Activated T-helper 2 cell treated with anti-CD3 and anti-CD28 coated beads, Interferon-gamma antibody, Interleukin-2, Interleukin-4, amounts not matched to agents 10 μg/mL and 5 μg/mL and 100 μg/mL, durations not matched to agents 14 hours and 24 hours and 36 hours (primary cell): ENCODE results near the gene SALL2. TPM values are rescaled to one million over a fixed set of nuclear protein-coding genes. Genes with fewer than 3 reads are reported as not detected.

ENCODE experiments used
- DNase-seq: peaks from one replicate; pipeline ENCODE4 v3.0.0; 2021; ENCODE audit warnings: low spot score
- H3K27ac Mint-ChIP-seq: one replicate; pipeline ENCODE4 v1.8.0; 2021; ENCODE audit warnings: mixed read lengths
- H3K27me3 Mint-ChIP-seq: one replicate; pipeline ENCODE4 v1.8.0; 2021; ENCODE audit warnings: low read depth, mixed read lengths
- H3K36me3 Mint-ChIP-seq: one replicate; pipeline ENCODE4 v1.8.0; 2021; ENCODE audit warnings: low read depth, mixed read lengths
- H3K4me1 Mint-ChIP-seq: one replicate; pipeline ENCODE4 v1.8.0; 2021; ENCODE audit warnings: low read depth, mixed read lengths
- H3K4me3 Mint-ChIP-seq: one replicate; pipeline ENCODE4 v1.8.0; 2021; ENCODE audit warnings: low read depth, mild to moderate bottlenecking, moderate library complexity, mixed read lengths
- H3K9me3 Mint-ChIP-seq: one replicate; pipeline ENCODE4 v1.8.0; 2021; ENCODE audit warnings: mixed read lengths
- intact Hi-C: fragments of 100-400 bp; cut with micrococcal nuclease; formaldehyde crosslinking; loops from one replicate; pipeline ENCODE4 v1.15.1; 2023
- total RNA-seq: library from RNA; stranded (reverse); gene quantifications from 2 replicates; pipeline ENCODE4 v1.2.3, GENCODE V29; 2022

SALL2 gene
- total RNA-seq, 1 donor from 2014 or later: 2.6 TPM

GRCh38 chr14:21539189-21539940, 13.2 kb upstream of the SALL2 start:
- Mint-ChIP-seq H3K4me1 (peaks cover 5% of the 10 kb centered on the region), H3K36me3 (no peaks in the 10 kb centered on the region), H3K27ac (no peak overlapping the region), H3K4me3 (no peak overlapping the region), H3K9me3 (no peaks in the 10 kb centered on the region), H3K27me3 (peaks cover 48% of the 10 kb centered on the region)
- DNase-seq: no peak
- intact Hi-C loops: no loop called here

GRCh38 chr14:21537090-21537424, 10.9 kb upstream of the SALL2 start:
- Mint-ChIP-seq H3K36me3 (no peaks in the 10 kb centered on the region), H3K4me3 (no peak overlapping the region), H3K9me3 (no peaks in the 10 kb centered on the region), H3K27ac (no peak overlapping the region), H3K4me1 (peaks cover 5% of the 10 kb centered on the region), H3K27me3 (peaks cover 53% of the 10 kb centered on the region)
- intact Hi-C loops: no loop called here
- DNase-seq: no peak

DNA sequence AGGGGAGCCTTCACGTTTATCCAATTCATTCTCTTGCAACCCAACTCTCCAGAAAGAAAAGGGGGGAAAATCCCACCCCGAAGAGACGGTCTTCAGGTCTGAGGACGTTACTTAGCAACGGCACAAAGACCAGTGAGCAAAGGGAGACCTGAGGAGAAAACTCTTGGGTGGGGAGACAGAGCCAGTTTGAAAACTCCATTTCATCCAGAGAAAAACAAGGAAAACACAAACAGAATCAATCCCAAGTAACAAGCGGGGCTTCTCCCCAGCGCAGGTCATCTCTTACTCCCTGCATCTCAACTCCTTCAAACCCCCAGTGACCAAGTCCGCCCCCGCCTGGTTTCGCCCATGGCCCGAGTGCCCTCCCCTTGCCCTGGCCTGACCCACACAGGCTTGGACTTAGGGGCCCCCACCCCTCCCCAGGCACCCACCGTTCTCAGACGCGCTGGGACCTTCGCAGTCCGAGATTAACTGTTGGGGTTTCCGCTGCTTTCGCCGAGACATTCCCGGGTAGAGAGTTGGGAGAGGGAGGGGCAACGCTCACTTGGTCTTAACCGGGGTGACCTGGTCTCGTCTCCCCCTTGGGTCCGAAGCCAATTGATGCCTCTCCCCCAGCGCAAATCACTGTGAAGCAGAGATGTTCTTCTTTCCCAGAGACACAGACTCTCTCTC, 10.4 kb upstream of the SALL2 start:
- Mint-ChIP-seq H3K4me1 (peaks cover 5% of the 10 kb centered on the region), H3K27me3 (peaks cover 55% of the 10 kb centered on the region), H3K36me3 (no peaks in the 10 kb centered on the region), H3K27ac (no peak overlapping the region), H3K9me3 (no peaks in the 10 kb centered on the region), H3K4me3 (no peak overlapping the region)
- intact Hi-C loops: no loop called here
- no peak for DNase-seq

DNA sequence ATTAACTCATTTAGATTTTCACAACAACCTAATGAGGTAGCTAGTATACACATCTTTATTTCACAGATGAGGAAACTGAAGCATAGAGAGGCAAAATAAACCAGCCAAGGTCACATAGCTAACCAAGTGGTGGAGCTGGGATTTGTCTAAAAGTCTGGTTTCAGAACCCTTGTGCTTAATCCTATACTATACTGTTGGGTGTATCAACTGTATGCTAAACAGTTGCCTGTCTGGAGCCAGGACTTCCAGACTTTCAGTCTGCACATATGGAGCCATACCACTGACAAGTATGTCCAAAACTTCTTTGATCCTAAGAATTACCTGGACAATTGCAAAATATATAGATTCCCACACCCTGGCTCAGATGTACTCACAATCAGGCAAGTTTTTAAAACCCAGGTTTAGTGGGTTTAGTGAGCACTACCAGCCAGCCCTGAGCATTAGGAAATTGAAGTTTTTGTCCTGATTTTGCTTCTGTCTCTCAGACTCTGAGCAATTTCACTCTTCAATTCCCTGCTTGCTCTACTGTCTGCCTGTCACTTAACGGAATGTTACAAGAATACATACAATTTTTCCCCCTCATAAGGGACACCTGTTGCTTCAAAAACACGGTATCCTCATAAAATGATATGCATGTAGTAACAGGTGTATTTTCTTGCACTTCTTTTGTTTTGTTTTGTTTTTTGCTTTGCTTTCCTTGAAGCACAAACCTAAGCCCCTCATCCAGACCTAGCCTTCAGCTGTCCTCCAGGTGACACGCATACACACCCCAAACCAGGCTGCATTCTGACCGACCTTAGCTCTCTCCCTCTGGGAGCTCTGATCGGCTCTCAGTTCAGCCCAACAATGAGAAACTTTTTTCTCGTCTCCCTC, 9.6 kb upstream of the SALL2 start:
- intact Hi-C loops: no loop called here
- DNase-seq: no peak
- no peaks in the 10 kb centered on the region for H3K9me3 Mint-ChIP-seq

GRCh38 chr14:21534576-21534975, 8.4 kb upstream of the SALL2 start:
- Mint-ChIP-seq H3K4me1 (peaks cover 5% of the 10 kb centered on the region), H3K27ac (no peak overlapping the region), H3K27me3 (peaks cover 61% of the 10 kb centered on the region), H3K4me3 (no peak overlapping the region), H3K9me3 (no peaks in the 10 kb centered on the region), H3K36me3 (no peaks in the 10 kb centered on the region)
- no peak for DNase-seq
- intact Hi-C loops: no loop called here

More for the DNA sequence above, 9.6 kb upstream of the SALL2 start:
- Mint-ChIP-seq H3K27ac (no peak overlapping the region), H3K4me3 (no peak overlapping the region), H3K36me3 (no peaks in the 10 kb centered on the region), H3K4me1 (peaks cover 5% of the 10 kb centered on the region), H3K27me3 (peaks cover 57% of the 10 kb centered on the region)

DNA sequence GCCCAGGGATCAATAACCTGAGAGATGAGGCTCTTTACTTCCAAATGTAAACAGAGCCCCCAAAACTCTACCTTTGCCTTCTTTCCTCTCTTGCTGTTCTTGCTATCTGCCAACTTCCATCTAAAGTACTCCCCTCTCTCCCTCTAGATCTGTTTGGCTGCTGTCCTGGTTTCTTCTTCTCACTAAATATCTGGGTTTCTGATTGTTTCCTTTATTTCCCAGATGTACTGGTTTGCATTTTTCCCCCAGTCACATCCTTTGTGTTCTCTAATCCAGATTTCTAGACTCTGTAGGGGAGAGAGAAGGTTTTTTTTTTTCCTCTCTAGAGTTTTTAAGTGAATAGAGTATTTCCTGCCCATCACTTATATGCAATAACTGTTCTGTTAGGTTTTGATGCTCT, 7.1 kb upstream of the SALL2 start:
- DNase-seq: no peak
- peaks cover 54% of the 10 kb centered on the region for H3K27me3 Mint-ChIP-seq

GRCh38 chr14:21529515-21529914, 3.4 kb upstream of the SALL2 start:
- intact Hi-C loops: no loop called here
- Mint-ChIP-seq H3K27me3 (peaks cover 28% of the 10 kb centered on the region), H3K9me3 (no peaks in the 10 kb centered on the region), H3K36me3 (no peaks in the 10 kb centered on the region), H3K4me3 (no peak overlapping the region), H3K27ac (no peak overlapping the region), H3K4me1 (peaks cover 13% of the 10 kb centered on the region)
- DNase-seq: no peak

More for the DNA sequence above, 7.1 kb upstream of the SALL2 start:
- Mint-ChIP-seq H3K27ac (no peak overlapping the region), H3K9me3 (no peaks in the 10 kb centered on the region), H3K4me3 (no peak overlapping the region), H3K4me1 (peaks cover 5% of the 10 kb centered on the region), H3K36me3 (no peaks in the 10 kb centered on the region)
- intact Hi-C loops: no loop called here

- H3K4me1 Mint-ChIP-seq: peaks cover 13% of the 10 kb centered on the region
- H3K9me3 Mint-ChIP-seq: no peaks in the 10 kb centered on the region
- intact Hi-C loops: no loop called here
- H3K27me3 Mint-ChIP-seq: peaks cover 22% of the 10 kb centered on the region
- no peak for DNase-seq
- no peak overlapping the region for H3K4me3 Mint-ChIP-seq
- H3K27ac Mint-ChIP-seq: no peak overlapping the region
- H3K36me3 Mint-ChIP-seq: no peaks in the 10 kb centered on the region
Measured at GRCh38 chr14:21528381-21529348, 2.5 kb upstream of the SALL2 start.

GRCh38 chr14:21527318-21527679, 1.2 kb upstream of the SALL2 start:
- no peaks in the 10 kb centered on the region for H3K36me3 Mint-ChIP-seq
- H3K4me3 Mint-ChIP-seq: peak overlapping the region; percentile 68
- peaks cover 17% of the 10 kb centered on the region for H3K27me3 Mint-ChIP-seq
- no peak for DNase-seq
- H3K27ac Mint-ChIP-seq: no peak overlapping the region
- intact Hi-C loops: no loop called here
- peaks cover 13% of the 10 kb centered on the region for H3K4me1 Mint-ChIP-seq
- no peaks in the 10 kb centered on the region for H3K9me3 Mint-ChIP-seq

DNA sequence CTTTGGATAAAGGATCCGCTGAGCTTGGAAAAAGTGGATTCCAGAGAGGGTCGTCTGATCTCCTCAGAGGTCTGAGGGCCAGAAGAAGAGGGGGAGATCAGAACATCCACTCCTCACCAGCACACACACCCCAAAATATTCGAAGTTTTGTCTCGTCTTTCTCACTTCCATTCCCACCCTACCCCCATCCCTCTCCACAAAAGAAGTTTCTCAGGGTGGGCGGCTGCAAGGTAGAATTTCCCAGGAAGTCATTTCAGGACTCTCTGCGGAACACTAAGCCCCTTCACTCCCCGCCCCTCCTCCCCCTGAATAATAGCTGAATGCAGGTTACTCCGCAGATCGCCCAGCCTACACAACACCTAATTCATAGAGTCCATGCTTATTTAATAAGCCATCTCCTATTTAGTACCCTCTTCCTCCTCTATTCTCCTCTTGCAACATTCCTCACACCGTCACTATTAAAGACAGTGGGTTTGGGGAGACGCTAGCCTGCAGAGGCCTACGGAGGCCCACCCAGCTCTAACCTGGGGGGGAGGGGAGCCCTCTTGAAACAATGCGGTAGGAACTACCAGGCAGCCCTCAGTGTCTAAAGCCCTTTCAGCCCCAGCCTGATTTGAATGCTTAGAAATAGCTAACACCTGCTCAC, 649 bp upstream of the SALL2 start:
- Mint-ChIP-seq H3K4me3 (peak overlapping the region; percentile 89), H3K27ac (no peak overlapping the region), H3K27me3 (peaks cover 14% of the 10 kb centered on the region), H3K4me1 (peaks cover 13% of the 10 kb centered on the region), H3K36me3 (no peaks in the 10 kb centered on the region), H3K9me3 (no peaks in the 10 kb centered on the region)
- DNase-seq: no peak
- intact Hi-C loops: loop anchor here (1.0 kb wide), 1 partner anchor 15 kb away; the partner anchor contains the start of gene METTL3

DNA sequence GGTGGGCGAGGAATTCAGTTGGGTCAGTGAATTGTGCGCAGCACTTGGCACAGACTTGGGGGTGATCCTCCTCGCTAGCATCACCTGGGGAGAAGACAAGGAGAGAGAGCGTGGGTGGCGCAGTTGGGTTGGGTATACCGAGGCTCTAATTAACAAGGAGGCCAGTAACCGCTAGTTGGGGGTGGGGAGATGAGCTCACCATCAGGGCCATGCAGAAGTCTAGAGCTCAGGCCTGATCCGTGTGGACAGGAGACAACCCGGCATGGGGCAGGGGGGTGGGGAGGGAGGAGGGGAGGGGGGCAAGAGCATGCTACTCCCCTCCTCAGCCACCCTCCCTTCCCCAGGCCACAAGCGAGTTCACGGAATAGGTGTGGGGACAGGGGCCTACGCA, 580 bp downstream of the SALL2 start:
- Mint-ChIP-seq H3K27me3 (peaks cover 11% of the 10 kb centered on the region), H3K27ac (peak overlapping the region; percentile 56), H3K4me1 (peaks cover 16% of the 10 kb centered on the region), H3K4me3 (peak overlapping the region; percentile 89), H3K9me3 (no peaks in the 10 kb centered on the region), H3K36me3 (no peaks in the 10 kb centered on the region)
- DNase-seq: no peak
- intact Hi-C loops: no loop called here
